ENCODE measurements around the gene B2M. TPM values are rescaled to one million over a fixed set of nuclear protein-coding genes. Genes with fewer than 3 reads are reported as not detected.
"Not testable (repeated sequence)": the region's sequence is repeated elsewhere in the genome, so short reads cannot be mapped to it uniquely, and the experiment has no call there.

Gene B2M
- total RNA-seq, 1 experiment from 2014 or later = 2,498 TPM

DNA sequence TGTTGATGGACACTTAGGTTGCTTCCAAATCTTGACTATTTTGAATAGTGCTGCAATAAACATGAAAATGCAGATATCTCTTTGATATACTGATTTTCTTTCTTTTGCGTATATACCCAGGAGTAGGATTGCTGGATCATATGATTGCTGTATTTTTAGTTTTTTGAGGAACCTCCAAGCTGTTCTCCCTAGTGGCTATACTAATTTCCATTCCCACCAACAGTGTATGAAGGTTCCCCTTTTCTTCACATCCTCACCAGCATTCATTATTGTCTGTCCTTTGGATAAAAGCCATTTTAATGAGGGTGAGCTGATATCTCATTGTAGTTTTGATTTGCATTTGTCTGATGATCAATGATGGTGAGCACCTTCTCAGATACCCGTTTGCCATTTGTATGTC lies 12.7 kb upstream of the B2M start:
- no peak for DNase-seq (ENCODE audit: low spot score)

DNA sequence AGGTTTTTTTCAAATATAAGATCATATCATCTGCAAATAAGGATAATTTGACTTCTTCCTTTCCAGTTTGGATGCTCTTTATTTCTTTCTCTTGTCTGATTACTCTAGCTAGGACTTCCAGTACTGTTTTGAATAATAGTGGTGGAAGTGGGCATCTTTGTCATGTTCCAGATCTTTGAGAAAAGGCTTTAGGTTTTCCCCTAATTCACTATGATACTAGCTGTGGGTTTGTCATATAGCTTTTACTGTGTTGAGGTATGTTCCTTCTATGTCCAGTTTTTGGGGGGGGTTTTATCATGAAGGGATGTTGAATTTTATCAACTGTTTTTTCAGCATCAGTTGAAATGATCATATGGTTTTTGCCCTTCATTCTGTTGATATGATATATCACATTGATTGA lies 10.6 kb upstream of the B2M start:
- DNase-seq (ENCODE audit: low spot score) = not testable (repeated sequence)

DNA sequence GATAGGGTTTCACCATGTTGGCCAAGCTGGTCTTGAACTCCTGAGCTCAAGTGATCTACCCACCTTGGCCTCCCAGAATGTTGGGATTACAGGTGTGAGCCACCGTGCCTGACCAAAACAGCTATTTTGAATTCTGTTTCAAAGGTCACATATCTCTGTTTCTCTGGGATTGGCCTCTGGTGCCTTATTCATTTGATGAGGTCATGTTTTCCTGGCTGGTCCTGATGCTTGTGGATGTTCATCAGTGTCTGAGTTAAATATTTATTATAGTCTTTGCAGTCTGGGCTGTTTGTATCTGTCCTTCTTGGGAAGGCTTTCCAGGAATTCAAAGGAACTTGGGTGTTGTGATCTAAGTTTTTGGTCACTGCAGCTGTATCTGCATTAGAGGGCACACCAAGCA lies 5.3 kb upstream of the B2M start:
- DNase-seq (ENCODE audit: low spot score) = no peak

DNA sequence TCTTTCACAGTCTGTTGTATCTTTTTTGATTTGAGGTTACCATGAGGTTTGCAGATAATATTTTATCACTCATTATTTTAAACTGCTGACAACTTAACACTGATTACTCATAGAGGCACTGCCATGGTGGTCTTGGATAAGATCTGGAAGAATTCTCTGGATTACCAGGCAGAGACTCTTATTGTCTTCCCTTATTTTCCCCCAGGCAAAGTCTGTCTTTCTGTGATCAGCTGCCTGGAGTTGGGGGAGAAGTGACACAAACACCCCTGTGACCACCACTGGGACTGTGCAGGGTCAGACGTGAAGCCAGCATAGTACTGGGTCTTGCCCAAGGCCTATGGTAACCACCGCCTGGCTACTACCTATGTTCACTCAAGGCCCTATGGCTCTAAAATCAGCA lies 4.9 kb upstream of the B2M start:
- DNase-seq (ENCODE audit: low spot score) = no peak

DNA sequence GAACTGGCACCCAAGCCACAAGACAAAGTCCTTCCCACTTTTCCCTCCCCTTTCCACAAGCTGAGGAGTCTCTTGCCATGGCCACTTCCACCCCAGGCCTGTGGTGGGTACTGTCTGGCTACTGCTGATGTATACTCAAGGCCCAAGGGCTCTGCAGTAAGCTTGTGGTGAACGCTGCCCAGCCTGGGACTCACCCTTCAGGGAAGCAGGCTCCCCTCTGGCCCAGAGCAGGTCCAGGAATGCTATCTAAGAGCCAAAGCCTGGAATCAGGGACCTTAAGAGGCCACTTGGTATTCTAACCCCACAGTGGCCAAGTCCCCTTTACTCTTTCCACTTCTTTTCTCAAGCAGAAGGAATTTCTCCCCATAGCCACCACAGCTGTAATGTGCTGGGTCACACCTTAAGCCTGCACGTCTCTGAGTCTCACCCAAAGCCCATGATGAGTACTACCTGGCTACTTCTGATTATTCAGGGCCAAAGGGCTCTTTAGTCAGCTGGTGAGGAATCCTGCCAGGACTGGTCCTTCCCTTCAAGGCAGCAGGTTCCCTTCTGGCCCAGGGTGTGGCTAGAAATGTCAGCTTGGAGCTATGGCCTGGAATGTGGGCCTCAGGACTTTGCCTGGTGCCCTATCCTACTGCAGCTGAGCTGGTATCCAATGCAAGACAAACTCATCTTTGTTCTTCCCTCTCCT lies 4.2 kb upstream of the B2M start:
- no peak for DNase-seq (ENCODE audit: low spot score)

DNA sequence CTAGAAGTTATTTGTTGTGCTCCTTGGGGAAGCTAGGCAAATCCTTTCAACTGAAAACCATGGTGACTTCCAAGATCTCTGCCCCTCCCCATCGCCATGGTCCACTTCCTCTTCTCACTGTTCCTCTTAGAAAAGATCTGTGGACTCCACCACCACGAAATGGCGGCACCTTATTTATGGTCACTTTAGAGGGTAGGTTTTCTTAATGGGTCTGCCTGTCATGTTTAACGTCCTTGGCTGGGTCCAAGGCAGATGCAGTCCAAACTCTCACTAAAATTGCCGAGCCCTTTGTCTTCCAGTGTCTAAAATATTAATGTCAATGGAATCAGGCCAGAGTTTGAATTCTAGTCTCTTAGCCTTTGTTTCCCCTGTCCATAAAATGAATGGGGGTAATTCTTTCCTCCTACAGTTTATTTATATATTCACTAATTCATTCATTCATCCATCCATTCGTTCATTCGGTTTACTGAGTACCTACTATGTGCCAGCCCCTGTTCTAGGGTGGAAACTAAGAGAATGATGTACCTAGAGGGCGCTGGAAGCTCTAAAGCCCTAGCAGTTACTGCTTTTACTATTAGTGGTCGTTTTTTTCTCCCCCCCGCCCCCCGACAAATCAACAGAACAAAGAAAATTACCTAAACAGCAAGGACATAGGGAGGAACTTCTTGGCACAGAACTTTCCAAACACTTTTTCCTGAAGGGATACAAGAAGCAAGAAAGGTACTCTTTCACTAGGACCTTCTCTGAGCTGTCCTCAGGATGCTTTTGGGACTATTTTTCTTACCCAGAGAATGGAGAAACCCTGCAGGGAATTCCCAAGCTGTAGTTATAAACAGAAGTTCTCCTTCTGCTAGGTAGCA lies 851 bp upstream of the B2M start:
- DNase-seq (ENCODE audit: low spot score) = peak; percentile 47

DNA sequence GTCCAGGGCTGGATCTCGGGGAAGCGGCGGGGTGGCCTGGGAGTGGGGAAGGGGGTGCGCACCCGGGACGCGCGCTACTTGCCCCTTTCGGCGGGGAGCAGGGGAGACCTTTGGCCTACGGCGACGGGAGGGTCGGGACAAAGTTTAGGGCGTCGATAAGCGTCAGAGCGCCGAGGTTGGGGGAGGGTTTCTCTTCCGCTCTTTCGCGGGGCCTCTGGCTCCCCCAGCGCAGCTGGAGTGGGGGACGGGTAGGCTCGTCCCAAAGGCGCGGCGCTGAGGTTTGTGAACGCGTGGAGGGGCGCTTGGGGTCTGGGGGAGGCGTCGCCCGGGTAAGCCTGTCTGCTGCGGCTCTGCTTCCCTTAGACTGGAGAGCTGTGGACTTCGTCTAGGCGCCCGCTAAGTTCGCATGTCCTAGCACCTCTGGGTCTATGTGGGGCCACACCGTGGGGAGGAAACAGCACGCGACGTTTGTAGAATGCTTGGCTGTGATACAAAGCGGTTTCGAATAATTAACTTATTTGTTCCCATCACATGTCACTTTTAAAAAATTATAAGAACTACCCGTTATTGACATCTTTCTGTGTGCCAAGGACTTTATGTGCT lies 527 bp downstream of the B2M start:
- peak; percentile 23 for DNase-seq (ENCODE audit: low spot score)

DNA sequence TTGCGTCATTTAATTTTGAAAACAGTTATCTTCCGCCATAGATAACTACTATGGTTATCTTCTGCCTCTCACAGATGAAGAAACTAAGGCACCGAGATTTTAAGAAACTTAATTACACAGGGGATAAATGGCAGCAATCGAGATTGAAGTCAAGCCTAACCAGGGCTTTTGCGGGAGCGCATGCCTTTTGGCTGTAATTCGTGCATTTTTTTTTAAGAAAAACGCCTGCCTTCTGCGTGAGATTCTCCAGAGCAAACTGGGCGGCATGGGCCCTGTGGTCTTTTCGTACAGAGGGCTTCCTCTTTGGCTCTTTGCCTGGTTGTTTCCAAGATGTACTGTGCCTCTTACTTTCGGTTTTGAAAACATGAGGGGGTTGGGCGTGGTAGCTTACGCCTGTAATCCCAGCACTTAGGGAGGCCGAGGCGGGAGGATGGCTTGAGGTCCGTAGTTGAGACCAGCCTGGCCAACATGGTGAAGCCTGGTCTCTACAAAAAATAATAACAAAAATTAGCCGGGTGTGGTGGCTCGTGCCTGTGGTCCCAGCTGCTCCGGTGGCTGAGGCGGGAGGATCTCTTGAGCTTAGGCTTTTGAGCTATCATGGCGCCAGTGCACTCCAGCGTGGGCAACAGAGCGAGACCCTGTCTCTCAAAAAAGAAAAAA lies 1.2 kb downstream of the B2M start:
- peak; percentile 78 for DNase-seq (ENCODE audit: low spot score)

DNA sequence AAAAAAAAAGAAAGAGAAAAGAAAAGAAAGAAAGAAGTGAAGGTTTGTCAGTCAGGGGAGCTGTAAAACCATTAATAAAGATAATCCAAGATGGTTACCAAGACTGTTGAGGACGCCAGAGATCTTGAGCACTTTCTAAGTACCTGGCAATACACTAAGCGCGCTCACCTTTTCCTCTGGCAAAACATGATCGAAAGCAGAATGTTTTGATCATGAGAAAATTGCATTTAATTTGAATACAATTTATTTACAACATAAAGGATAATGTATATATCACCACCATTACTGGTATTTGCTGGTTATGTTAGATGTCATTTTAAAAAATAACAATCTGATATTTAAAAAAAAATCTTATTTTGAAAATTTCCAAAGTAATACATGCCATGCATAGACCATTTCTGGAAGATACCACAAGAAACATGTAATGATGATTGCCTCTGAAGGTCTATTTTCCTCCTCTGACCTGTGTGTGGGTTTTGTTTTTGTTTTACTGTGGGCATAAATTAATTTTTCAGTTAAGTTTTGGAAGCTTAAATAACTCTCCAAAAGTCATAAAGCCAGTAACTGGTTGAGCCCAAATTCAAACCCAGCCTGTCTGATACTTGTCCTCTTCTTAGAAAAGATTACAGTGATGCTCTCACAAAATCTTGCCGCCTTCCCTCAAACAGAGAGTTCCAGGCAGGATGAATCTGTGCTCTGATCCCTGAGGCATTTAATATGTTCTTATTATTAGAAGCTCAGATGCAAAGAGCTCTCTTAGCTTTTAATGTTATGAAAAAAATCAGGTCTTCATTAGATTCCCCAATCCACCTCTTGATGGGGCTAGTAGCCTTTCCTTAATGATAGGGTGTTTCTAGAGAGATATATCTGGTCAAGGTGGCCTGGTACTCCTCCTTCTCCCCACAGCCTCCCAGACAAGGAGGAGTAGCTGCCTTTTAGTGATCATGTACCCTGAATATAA lies 2.0 kb downstream of the B2M start:
- DNase-seq (ENCODE audit: low spot score) = no peak

DNA sequence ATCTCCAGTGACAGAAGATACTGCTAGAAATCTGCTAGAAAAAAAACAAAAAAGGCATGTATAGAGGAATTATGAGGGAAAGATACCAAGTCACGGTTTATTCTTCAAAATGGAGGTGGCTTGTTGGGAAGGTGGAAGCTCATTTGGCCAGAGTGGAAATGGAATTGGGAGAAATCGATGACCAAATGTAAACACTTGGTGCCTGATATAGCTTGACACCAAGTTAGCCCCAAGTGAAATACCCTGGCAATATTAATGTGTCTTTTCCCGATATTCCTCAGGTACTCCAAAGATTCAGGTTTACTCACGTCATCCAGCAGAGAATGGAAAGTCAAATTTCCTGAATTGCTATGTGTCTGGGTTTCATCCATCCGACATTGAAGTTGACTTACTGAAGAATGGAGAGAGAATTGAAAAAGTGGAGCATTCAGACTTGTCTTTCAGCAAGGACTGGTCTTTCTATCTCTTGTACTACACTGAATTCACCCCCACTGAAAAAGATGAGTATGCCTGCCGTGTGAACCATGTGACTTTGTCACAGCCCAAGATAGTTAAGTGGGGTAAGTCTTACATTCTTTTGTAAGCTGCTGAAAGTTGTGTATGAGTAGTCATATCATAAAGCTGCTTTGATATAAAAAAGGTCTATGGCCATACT lies 4.0 kb downstream of the B2M start:
- no peak for DNase-seq (ENCODE audit: low spot score)

DNA sequence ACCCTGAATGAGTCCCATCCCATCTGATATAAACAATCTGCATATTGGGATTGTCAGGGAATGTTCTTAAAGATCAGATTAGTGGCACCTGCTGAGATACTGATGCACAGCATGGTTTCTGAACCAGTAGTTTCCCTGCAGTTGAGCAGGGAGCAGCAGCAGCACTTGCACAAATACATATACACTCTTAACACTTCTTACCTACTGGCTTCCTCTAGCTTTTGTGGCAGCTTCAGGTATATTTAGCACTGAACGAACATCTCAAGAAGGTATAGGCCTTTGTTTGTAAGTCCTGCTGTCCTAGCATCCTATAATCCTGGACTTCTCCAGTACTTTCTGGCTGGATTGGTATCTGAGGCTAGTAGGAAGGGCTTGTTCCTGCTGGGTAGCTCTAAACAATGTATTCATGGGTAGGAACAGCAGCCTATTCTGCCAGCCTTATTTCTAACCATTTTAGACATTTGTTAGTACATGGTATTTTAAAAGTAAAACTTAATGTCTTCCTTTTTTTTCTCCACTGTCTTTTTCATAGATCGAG lies 4.5 kb downstream of the B2M start:
- no peak for DNase-seq (ENCODE audit: low spot score)

DNA sequence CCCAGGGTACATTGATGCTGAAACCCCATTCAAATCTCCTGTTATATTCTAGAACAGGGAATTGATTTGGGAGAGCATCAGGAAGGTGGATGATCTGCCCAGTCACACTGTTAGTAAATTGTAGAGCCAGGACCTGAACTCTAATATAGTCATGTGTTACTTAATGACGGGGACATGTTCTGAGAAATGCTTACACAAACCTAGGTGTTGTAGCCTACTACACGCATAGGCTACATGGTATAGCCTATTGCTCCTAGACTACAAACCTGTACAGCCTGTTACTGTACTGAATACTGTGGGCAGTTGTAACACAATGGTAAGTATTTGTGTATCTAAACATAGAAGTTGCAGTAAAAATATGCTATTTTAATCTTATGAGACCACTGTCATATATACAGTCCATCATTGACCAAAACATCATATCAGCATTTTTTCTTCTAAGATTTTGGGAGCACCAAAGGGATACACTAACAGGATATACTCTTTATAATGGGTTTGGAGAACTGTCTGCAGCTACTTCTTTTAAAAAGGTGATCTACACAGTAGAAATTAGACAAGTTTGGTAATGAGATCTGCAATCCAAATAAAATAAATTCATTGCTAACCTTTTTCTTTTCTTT lies 5.8 kb downstream of the B2M start:
- DNase-seq (ENCODE audit: low spot score) = no peak

DNA sequence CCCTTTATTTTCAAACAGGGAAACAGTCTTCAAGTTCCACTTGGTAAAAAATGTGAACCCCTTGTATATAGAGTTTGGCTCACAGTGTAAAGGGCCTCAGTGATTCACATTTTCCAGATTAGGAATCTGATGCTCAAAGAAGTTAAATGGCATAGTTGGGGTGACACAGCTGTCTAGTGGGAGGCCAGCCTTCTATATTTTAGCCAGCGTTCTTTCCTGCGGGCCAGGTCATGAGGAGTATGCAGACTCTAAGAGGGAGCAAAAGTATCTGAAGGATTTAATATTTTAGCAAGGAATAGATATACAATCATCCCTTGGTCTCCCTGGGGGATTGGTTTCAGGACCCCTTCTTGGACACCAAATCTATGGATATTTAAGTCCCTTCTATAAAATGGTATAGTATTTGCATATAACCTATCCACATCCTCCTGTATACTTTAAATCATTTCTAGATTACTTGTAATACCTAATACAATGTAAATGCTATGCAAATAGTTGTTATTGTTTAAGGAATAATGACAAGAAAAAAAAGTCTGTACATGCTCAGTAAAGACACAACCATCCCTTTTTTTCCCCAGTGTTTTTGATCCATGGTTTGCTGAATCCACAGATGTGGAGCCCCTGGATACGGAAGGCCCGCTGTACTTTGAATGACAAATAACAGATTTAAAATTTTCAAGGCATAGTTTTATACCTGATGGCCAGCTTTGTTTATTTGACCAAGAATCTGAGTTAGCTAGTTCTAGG lies 7.0 kb downstream of the B2M start:
- DNase-seq (ENCODE audit: low spot score) = no peak

DNA sequence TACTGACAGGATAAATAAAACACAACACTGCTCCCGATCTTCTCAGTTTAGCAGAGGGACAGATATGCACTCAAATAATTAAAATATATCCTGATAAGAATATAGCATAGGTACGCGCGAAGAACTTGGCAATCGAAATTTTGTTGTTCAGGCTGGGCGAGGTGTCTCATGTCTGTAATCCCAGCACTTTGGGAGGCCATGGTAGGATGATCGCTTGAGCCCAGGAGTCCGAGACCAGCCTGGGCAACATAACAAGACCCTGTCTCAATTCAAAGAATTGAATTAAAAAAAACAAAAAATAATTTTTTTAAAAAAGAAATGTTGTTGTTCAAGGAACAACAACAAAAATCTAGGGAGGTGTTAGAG lies 7.6 kb downstream of the B2M start:
- DNase-seq (ENCODE audit: low spot score) = no peak

DNA sequence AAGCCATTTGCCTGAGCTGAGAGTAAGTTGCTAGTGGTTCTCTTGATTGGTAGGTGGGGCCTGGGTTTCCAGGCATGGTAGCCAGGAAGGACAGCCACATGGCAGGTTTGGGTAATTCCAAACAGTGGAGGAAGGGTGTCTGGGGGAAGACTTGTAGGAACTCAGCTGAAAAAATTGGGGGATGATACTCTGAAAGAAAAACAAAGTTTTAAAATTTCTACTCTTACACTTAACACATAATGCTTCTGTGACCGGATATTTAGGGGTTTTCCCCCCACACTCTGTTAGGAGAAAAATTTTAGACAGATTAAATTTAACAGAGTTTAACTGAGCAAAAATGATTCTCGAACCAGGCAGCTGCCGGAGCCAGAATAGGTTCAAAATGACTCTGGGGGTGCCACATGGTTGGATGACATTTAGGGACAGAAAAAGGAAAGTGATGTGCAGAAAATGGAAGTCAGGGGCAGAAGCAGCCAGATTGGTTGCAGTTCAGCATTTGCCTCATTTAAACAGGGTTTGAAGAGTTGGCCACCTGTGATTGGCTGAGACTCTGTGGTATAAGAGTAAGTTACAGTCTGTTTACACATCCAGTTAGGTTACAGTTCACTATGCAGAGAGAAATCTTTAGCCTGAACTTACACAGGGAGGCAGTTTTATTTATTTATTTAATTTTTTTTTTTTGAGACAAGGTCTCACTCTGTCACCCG lies 8.1 kb downstream of the B2M start:
- DNase-seq (ENCODE audit: low spot score) = no peak

DNA sequence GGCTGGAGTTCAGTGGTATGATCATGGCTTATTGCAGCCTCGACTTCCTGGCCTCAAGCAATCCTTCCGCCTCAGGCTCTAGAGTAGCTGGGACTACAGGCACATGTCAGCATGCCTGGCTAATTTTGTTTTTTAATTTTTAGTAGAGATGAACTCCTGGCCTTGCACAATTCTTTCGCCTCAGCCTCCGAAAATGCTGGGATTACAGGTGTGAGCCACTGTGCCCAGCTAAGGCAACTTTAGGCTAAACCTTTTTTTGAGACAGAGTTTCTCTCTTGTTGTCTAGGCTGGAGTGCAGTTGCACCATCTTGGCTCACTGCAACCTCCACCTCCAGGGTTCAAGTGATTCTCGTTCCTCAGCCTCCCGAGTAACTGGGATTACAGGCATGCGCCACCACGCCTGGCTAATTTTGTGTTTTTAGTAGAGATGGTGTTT lies 8.7 kb downstream of the B2M start:
- not testable (repeated sequence) for DNase-seq (ENCODE audit: low spot score)

DNA sequence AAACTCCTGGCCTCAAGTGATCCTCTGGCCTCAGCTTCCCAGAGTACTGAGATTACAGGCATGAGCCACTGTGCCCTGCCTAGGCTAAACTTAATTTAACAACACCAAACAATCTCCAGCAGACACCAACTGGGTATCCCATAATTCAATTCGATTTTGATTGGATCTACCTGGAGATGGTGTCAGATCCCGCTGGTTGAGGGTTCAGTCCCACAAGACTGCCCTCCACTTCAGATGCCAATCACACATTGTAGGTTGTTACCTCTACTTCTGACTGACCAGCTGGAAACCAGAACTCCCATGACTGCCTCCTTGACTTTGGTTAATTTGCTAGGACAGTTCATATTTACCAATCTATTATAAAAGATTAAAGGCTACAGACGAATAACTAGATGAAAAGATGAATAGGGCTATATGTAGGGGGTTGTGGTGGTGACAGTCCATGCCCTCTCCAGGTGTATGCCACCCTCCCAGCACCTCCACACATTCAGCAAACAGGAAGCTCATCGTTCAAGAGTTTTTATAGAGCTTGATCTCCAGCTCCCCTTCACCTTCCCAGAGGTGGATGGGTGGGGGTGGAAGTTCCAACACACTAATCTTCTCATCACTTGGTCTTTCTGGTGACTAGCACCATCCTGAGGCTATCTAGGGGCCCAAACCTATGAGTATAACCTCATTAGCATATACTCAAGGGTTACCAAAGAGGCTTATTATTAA lies 9.3 kb downstream of the B2M start:
- no peak for DNase-seq (ENCODE audit: low spot score)

DNA sequence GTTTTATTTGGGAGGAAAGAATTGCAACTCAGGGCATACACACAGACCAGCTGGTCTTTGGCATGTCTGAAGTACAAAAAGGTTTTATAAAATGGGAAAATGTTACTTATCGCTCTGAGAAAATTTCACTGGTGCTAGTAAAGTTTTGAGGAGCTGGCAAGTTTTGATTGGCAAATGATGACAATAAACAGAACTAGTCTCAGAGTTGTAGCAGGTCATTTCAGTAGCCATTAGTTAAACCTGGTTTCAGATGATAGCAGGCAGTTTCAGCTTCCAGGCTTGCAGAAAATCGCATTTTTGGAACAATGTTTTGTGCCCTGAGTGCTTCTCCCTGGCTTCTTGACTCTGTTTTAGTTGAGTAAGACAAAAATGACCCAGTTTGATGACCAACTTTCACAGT lies 10.7 kb downstream of the B2M start:
- DNase-seq (ENCODE audit: low spot score) = no peak

Data from A172 (cell line).